Activated CD4-positive, CD25-positive, alpha-beta regulatory T cell treated with anti-CD3 and anti-CD28 coated beads, Interleukin-2, amount 50 U/mL, for 72 hours (primary cell): Measurements from ENCODE around the gene PLXNA4.

Experiments used
- DNase-seq: peaks from one replicate; pipeline ENCODE4 v3.0.0; 2021

Gene PLXNA4

GRCh38 chr7:132564090-132564489 lies 12.2 kb downstream of the PLXNA4 start:
- no peak for DNase-seq

GRCh38 chr7:132562690-132563089 lies 13.6 kb downstream of the PLXNA4 start:
- DNase-seq, result no peak

DNA sequence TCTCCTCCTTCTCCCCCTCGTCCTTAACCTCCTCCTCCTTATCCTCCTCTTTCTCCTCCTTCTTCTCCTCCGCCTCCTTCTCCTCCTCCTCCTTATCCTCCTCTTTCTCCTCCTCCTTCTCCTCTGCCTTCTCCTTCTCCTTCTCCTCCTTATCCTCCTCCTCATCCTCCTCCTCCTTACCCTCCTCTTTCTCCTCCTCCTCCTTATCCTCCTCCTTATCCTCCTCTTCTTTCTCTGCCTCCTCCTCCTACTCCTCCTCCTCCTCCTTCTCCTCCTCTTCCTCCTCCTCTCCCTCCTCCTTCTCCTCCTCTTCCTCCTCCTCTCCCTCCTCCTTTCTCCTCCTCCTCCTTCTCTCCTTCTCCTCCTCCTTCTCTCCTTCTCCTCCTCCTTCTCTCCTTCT lies 14.5 kb downstream of the PLXNA4 start:
- no peak for DNase-seq

- no peak for DNase-seq
Measured at GRCh38 chr7:132560825-132561529, 15.3 kb downstream of the PLXNA4 start.

DNA sequence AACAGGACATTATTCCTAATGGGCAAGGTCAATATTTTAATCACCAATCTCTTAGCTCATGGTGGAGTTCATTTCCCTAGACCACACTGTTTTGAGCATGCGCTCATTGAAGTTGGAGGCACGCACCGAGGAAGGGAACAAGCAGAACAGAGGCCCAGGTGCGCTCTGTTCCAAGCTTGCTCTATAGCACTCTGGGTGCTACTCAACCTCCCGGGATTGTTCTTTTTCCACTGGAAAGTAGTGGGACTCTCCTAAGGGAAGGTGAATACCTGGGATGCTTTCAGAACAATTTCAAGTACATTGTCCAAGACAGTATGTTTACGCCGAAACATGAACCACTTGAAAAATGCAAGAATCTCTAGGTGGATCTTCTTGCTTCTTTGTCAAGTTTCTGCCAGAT lies 16.2 kb downstream of the PLXNA4 start:
- DNase-seq, result no peak

GRCh38 chr7:132558815-132559214 lies 17.5 kb downstream of the PLXNA4 start:
- DNase-seq, result no peak

- no peak for DNase-seq
Measured at GRCh38 chr7:132557489-132558044, 18.7 kb downstream of the PLXNA4 start.

GRCh38 chr7:132554446-132554845 lies 21.8 kb downstream of the PLXNA4 start:
- DNase-seq, result no peak

DNA sequence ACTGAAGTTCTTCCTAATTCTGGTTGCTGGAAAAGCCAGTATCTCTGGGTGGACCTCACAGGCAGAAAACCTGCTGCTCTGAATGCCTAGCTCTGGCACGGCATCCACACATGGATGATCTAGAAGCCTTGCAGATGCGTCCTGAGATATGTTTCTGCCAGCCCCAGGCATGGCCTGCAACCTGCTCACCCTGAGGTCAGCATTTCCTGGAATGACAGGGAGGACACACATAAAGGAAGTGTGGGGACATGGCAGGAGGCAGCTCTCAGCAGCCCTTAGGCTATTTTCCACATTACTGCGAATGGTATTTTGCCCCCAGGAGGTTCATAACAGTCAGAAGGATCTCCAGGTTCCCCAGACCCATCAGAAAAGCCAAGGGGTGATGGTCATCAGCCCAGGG lies 23.2 kb downstream of the PLXNA4 start:
- DNase-seq, result no peak

GRCh38 chr7:132551886-132552285 lies 24.4 kb downstream of the PLXNA4 start:
- no peak for DNase-seq

DNA sequence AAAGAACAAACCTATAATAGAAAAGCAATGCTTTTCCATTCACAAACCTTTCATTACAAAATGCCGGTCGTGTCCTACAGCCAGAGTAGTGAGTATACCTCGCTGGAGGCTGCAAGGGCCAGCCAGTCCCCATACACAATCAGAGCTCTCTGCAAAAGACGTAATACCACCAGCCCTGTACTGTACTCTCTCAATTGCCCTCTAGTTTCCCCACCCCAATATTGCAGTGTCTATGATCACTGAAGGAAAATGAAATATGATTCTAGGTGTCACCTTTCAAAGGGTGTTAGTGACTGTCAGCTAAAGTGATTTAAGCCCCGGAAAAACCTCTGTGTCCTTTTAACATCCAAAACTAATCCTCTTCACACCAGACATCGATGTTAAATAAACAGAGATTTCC lies 24.8 kb downstream of the PLXNA4 start:
- no peak for DNase-seq

GRCh38 chr7:132548489-132549078 lies 27.7 kb downstream of the PLXNA4 start:
- no peak for DNase-seq

GRCh38 chr7:132547821-132548220 lies 28.4 kb downstream of the PLXNA4 start:
- DNase-seq, result no peak

DNA sequence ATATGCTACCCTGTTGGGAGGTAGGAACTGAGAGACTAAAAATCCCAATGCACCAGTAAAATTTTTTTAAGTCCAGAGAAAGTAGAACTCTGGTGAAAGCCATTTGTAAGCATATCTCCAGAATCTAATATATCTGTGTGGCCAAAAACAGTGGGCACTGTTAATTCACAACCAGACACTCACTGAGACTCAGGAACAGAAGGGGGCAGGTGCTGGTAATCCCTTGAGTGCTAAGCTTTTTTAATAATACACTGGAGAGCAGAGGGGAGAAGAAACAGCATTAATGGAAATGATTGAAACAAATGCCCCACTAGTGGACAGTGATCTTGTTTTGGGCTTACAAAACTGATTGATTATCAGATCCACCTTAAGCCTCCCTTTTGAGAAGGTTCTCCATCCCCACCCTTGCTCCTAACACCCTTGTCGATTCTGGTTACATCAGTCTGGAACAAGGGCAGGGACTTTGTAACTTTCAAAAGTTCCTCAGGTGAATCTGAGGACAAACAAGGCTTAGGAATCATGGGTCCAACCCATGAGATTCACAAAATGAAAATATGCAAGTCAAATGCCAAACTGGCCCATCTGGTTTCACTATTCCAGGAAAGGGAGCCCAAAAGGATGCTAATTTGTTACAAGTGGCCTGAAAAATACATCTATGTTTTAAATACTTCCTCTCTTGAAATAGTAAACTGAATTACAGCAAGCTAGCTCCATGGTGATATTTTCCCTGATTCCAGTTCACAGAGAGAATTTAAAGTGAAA lies 29.7 kb downstream of the PLXNA4 start:
- DNase-seq, result no peak

GRCh38 chr7:132545756-132546155 lies 30.5 kb downstream of the PLXNA4 start:
- DNase-seq, result no peak

- DNase-seq, result no peak
Measured at GRCh38 chr7:132544999-132545398, 31.3 kb downstream of the PLXNA4 start.

- no peak for DNase-seq
Measured at GRCh38 chr7:132544025-132544424, 32.2 kb downstream of the PLXNA4 start.

DNA sequence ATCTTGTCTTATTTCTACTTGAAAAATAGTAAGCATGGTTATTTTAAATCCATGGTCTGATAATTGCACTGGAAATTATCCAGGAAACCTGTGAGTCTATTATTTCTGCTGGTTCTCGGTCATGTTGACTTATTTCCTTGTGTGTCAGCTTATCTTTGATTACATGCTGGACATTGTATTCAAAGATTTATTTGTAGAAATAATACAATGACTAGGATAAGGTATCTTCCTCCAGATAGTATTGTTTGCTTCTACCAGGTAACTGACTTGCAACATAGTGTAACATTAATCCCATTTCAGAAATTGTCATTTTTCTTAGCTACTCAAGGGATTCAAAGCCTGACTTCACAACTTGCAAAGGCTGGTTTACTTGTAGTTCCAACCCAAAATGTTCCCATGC lies 33.4 kb downstream of the PLXNA4 start:
- no peak for DNase-seq

GRCh38 chr7:132541656-132542055 lies 34.6 kb downstream of the PLXNA4 start:
- no peak for DNase-seq

GRCh38 chr7:132537456-132538145 lies 38.7 kb downstream of the PLXNA4 start:
- DNase-seq, result no peak

GRCh38 chr7:132536654-132537395 lies 39.4 kb downstream of the PLXNA4 start:
- no peak for DNase-seq

DNA sequence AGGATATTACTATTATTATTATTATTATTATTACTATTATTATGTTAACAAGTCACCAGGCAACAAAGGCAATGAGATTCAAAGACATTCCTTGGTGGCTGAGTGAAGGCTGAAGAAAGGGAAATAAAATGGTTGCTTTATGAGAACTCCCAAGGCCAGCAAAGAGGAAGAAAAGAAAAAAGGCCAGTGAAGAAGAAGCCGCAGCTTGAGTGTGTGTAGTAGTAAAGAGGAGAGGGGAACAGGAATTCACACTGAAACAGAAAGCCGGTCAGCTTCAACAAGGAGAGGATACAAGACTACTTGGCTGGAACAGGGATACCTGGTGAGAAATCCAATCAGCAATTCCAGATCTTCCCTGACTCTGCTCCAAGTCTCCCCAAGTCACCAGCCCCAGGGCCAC lies 42.4 kb downstream of the PLXNA4 start:
- no peak for DNase-seq

DNA sequence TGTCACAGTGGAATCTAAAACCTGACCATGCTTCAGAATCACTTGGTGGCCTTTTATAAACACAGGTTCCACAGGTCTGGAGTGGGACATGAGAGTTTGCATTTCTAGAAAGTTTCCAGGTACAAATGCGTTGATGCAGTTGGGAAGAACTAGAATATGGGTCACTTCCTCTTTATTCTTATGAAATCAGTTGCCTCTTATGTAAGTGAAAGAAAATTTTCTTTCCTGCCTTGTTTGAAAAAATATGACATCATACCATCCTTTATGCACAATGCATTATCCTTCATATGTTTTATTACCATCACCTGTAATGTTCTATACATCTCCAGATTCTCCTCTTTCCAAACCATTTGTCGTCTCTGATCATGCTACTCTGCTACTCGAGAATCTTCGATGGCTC lies 44.0 kb downstream of the PLXNA4 start:
- no peak for DNase-seq
